ENCODE data around the gene ADAP1.
"Not testable (repeated sequence)": the region's sequence is repeated elsewhere in the genome, so short reads cannot be mapped to it uniquely, and the experiment has no call there.

ADAP1 gene

GRCh38 chr7:954330-955238, at the start of gene ADAP1:
TSS of gene ADAP1 (minus strand) at chr7:954680. CDS start at chr7:954477, 203 bp downstream.
- peak; percentile 18 to 42 for DNase-seq (ENCODE audit: low read depth in 2 of 2)

GRCh38 chr7:1002445-1002844, 48.0 kb upstream of the ADAP1 start:
- not testable (repeated sequence) for DNase-seq (ENCODE audit: low read depth in 2 of 2)

GRCh38 chr7:1002026-1002425, 47.5 kb upstream of the ADAP1 start:
- not testable (repeated sequence) for DNase-seq (ENCODE audit: low read depth in 2 of 2)

- DNase-seq (ENCODE audit: low read depth in 2 of 2), result not testable (repeated sequence)
Observed at GRCh38 chr7:1001069-1001770, 46.7 kb upstream of the ADAP1 start.

GRCh38 chr7:999941-1000935, 45.8 kb upstream of the ADAP1 start:
- DNase-seq (ENCODE audit: low read depth in 2 of 2), result no peak

GRCh38 chr7:999149-999879, 44.8 kb upstream of the ADAP1 start:
- DNase-seq (ENCODE audit: low read depth in 2 of 2), result no peak

- no peak for DNase-seq (ENCODE audit: low read depth in 2 of 2)
Observed at GRCh38 chr7:997404-998395, 43.2 kb upstream of the ADAP1 start.

- DNase-seq (ENCODE audit: low read depth in 2 of 2), result no peak
Observed at GRCh38 chr7:996079-996872, 41.8 kb upstream of the ADAP1 start.

- no peak for DNase-seq (ENCODE audit: low read depth in 2 of 2)
Observed at GRCh38 chr7:995571-995970, 41.1 kb upstream of the ADAP1 start.

GRCh38 chr7:994592-995308, 40.3 kb upstream of the ADAP1 start:
- no peak for DNase-seq (ENCODE audit: low read depth in 2 of 2)

GRCh38 chr7:992709-993607, 38.5 kb upstream of the ADAP1 start:
- peak; percentile 88 to 90 for DNase-seq (ENCODE audit: low read depth in 2 of 2)

GRCh38 chr7:991729-992656, 37.5 kb upstream of the ADAP1 start:
- no peak for DNase-seq (ENCODE audit: low read depth in 2 of 2)

- no peak for DNase-seq (ENCODE audit: low read depth in 2 of 2)
Observed at GRCh38 chr7:990933-991728, 36.7 kb upstream of the ADAP1 start.

GRCh38 chr7:990352-990932, 36.0 kb upstream of the ADAP1 start:
- no peak for DNase-seq (ENCODE audit: low read depth in 2 of 2)

Measured in stimulated activated CD8-positive, alpha-beta memory T cell treated with anti-CD3 and anti-CD28 coated beads, Interleukin-2, amount 100 ng/mL, for 1 hour (primary cell).